ENCODE data around the gene PRKG1. TPM values are rescaled to one million over a fixed set of nuclear protein-coding genes. Genes with fewer than 3 reads are reported as not detected.

Gene PRKG1
- total and polyA plus RNA-seq, 2 donors (not counting 1 experiment from before 2014, with no cell fraction given) = not detected

DNA sequence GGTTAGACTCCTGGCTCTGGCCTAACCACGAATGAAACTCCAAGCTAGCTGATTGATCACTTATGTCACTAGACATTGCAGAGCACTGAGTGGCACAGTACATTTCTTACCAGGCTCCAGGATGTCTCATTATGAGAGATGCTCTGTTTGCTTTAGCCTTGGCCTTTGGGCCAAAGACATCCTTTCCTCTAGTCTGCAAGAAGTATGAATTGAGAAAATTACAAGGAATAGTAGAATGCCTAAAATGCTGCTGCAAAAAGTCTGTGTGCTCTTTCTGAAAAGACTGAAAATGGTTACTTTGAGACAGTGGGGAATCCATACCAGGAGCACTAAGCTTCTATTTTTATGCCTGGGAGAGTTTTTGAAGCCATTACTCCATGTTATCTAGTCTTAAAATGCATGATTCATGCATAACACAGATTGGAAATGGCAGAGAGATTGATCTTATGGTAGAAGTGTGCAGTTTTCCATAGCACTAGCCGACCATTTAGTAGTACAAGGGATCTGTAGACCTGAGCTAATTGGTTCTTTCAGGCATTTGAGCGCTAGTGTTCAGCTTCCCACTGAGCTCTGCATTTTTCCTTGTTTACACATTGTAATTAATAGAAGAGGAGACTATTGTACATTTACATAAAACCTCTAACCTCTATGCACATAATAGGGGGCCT lies 303.8 kb downstream of the PRKG1 start:
- ATAC-seq (ENCODE audit: low read depth) (no peak), DNase-seq (no peak)
- Histone ChIP-seq H3K4me3 (ENCODE audit: control extremely low read depth in 1 of 5, extremely low read depth in 1 of 5, insufficient read depth in 1 of 5, low read depth in 2 of 5, low read length in 4 of 5) (no peak overlapping the region), H3K9ac (ENCODE audit: low read length) (no peak overlapping the region), H3K4me1 (ENCODE audit: control insufficient read depth in 2 of 2, insufficient read depth in 2 of 2, low read length in 2 of 2) (no peaks in the 10 kb centered on the region), H4K20me1 (ENCODE audit: control insufficient read depth, insufficient read depth, low read length, poor library complexity, severe bottlenecking) (no peaks in the 10 kb centered on the region), H3K4me2 (replicated peaks; ENCODE audit: low read depth, low read length, poor library complexity, severe bottlenecking) (no peak overlapping the region), H3K27me3 (replicated peaks in 1 of 4; ENCODE audit: control extremely low read depth in 1 of 4, control insufficient read depth in 3 of 4, insufficient read depth in 4 of 4, low read length in 3 of 4) (no peaks in the 10 kb centered on the region), H3K27ac (ENCODE audit: low read length in 2 of 2) (no peak overlapping the region), H3K36me3 (replicated peaks in 1 of 2; ENCODE audit: control extremely low read depth in 1 of 2, control insufficient read depth in 1 of 2, extremely low read depth in 1 of 2, insufficient read depth in 2 of 2, low read length in 1 of 2) (no peaks in the 10 kb centered on the region), H3K79me2 (ENCODE audit: control insufficient read depth, insufficient read depth, low read length) (no peaks in the 10 kb centered on the region), H3K9me3 (ENCODE audit: control extremely low read depth in 1 of 3, control insufficient read depth in 2 of 3, insufficient read depth in 1 of 3, low read length in 2 of 3) (no peaks in the 10 kb centered on the region), H2AFZ (ENCODE audit: insufficient read depth, low read depth, low read length, poor library complexity, severe bottlenecking) (no peak overlapping the region)
- H3K9me3 Mint-ChIP-seq (ENCODE audit: insufficient read depth) = no peaks in the 10 kb centered on the region
- ChIA-PET CTCF (no interaction called here), POLR2A (no interaction called here)
- no peak overlapping the region for H3K27ac Mint-ChIP-seq
- 82% methylated on average over 2 of the region's 3 CpGs for WGBS (ENCODE audit: insufficient coverage)
- no peaks in the 10 kb centered on the region for H3K4me1 Mint-ChIP-seq
- TF ChIP-seq CTCF (IDR thresholded peaks at IDR 0.05) = no peak
- H3K4me3 Mint-ChIP-seq = no peak overlapping the region
- intact Hi-C loops (cut with micrococcal nuclease) = no loop called here
- H3K27me3 Mint-ChIP-seq = no peaks in the 10 kb centered on the region

DNA sequence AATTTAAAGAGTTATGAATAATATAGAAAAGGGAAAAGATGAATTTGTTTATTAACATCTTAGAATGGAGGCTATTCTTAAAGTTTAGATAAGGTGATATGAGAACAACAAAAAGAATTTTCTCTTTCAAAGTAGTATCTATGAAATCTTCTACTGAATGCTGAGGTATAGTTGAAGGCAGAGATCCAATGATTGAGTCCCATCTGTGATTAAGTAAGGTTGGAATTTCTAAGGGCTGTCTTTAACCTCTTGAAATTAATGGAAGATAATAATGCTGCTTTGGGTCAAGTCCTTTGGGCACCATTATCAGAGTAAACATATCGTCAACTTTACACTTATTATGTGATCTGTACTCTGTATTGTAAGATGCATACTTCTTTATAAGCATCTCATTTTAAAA lies 307.9 kb downstream of the PRKG1 start:
- Histone ChIP-seq H3K79me2 (ENCODE audit: control insufficient read depth, insufficient read depth, low read length) (no peaks in the 10 kb centered on the region), H4K20me1 (ENCODE audit: control insufficient read depth, insufficient read depth, low read length, poor library complexity, severe bottlenecking) (no peaks in the 10 kb centered on the region), H2AFZ (ENCODE audit: insufficient read depth, low read depth, low read length, poor library complexity, severe bottlenecking) (no peak overlapping the region), H3K9me3 (ENCODE audit: control extremely low read depth in 1 of 3, control insufficient read depth in 2 of 3, insufficient read depth in 1 of 3, low read length in 2 of 3) (no peaks in the 10 kb centered on the region), H3K4me1 (ENCODE audit: control insufficient read depth in 2 of 2, insufficient read depth in 2 of 2, low read length in 2 of 2) (no peaks in the 10 kb centered on the region), H3K4me2 (replicated peaks; ENCODE audit: low read depth, low read length, poor library complexity, severe bottlenecking) (no peak overlapping the region), H3K27me3 (replicated peaks in 1 of 4; ENCODE audit: control extremely low read depth in 1 of 4, control insufficient read depth in 3 of 4, insufficient read depth in 4 of 4, low read length in 3 of 4) (no peaks in the 10 kb centered on the region), H3K9ac (ENCODE audit: low read length) (no peak overlapping the region), H3K36me3 (replicated peaks in 1 of 2; ENCODE audit: control extremely low read depth in 1 of 2, control insufficient read depth in 1 of 2, extremely low read depth in 1 of 2, insufficient read depth in 2 of 2, low read length in 1 of 2) (no peaks in the 10 kb centered on the region), H3K4me3 (ENCODE audit: control extremely low read depth in 1 of 5, extremely low read depth in 1 of 5, insufficient read depth in 1 of 5, low read depth in 2 of 5, low read length in 4 of 5) (no peak overlapping the region), H3K27ac (ENCODE audit: low read length in 2 of 2) (no peak overlapping the region)
- intact Hi-C loops (cut with micrococcal nuclease) = no loop called here
- Mint-ChIP-seq H3K4me3 (no peak overlapping the region), H3K9me3 (ENCODE audit: insufficient read depth) (no peaks in the 10 kb centered on the region), H3K27me3 (no peaks in the 10 kb centered on the region), H3K27ac (no peak overlapping the region), H3K4me1 (no peaks in the 10 kb centered on the region)
- TF ChIP-seq EZH2 (IDR thresholded peaks at IDR 0.05; ENCODE audit: borderline replicate concordance, insufficient read depth, low read depth, low read length, poor library complexity, severe bottlenecking) (no peak), CTCF (IDR thresholded peaks at IDR 0.05) (no peak)
- ChIA-PET POLR2A (no interaction called here), CTCF (no interaction called here)
- no peak for DNase-seq
- no CpG with 5 or more reads among the region's 1 CpG for WGBS (ENCODE audit: insufficient coverage)
- ATAC-seq (ENCODE audit: low read depth) = no peak

Data from B cell (primary cell).